M059J (cell line): ENCODE data around the gene ATP13A3. TPM values are rescaled to one million over a fixed set of nuclear protein-coding genes. Genes with fewer than 3 reads are reported as not detected.
A peak's percentile ranks its signal among the peaks of the same experiment; 100 is the strongest.

Experiments
- DNase-seq: peaks from one replicate; pipeline ENCODE4 v3.0.0-alpha.2; 2012; ENCODE audit warnings: low read depth
- total RNA-seq: library from RNA; depleted of rRNA; stranded (reverse); fragments of >200 nt; shearing (Covaris generic); gene quantifications from 2 replicates; pipeline ENCODE4 v1.2.3, GENCODE V29; 2014

ATP13A3 gene
- total RNA-seq, 1 experiment from 2014 or later, result 134 TPM

DNA sequence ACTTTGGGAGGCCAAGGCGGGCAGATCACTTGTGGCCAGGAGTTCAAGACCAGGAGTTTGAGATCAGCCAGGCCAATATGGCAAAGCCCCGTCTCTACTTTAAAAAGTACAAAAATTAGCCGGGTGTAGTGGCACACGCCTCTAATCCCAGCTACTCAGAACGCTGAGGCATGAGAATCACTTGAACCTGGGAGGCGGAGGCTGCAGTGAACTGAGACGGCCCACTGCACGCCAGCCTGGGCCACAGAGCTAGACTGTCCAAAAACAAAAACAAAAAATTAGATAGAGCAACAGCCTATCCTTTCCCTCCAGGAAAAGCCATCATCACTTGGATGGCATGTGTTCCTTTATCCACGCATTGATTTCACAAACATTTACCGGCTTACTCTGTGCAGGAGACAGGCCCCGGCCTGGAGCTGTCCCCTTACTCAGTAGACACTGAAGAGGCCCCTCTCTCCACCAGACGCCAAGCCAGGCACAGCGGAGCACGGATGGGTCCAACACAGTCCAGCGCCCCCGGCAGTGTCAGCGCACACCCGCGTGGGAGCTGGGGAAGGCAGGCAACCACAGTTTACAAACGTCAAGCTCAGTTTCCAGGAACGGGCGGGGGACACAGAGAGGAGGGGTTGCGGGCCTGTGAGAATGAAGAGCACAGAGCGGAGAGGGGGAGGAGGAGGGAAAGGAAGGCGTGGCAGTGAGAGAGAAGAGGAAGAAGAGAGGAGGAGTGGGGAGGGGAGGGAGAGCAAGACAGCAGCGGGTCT is 90.8 kb downstream of the ATP13A3 start:
- DNase-seq, result no peak

- peak; percentile 24 for DNase-seq
These were observed 91.6 kb downstream of the ATP13A3 start for GRCh38 chr3:194395212-194395611.

- no peak for DNase-seq
These were observed 94.2 kb downstream of the ATP13A3 start for GRCh38 chr3:194392576-194392975.

- no peak for DNase-seq
These were observed 96.0 kb downstream of the ATP13A3 start for GRCh38 chr3:194390835-194391234.

DNA sequence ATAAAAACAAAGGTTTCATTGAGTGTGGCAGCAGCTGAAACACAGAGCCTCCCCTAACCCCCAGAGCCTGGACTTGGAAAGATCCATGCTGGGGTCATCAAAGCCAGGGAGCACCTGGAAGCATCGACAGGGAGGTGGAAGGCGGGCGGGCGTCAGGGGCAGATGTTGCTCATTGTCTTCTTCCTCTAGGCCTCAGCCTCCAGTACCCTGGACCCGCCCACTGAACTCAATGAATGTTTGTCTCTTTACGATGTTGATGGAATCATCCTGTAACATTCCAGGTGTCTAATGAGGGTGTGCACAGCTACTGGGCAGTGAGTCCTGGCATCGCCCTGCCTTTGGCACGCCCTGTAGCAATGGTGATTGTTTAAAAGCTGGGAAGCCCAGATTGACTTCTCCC is 97.5 kb downstream of the ATP13A3 start:
- DNase-seq, result no peak

GRCh38 chr3:194387926-194388418 is 98.8 kb downstream of the ATP13A3 start:
- DNase-seq, result no peak

GRCh38 chr3:194387276-194387675 is 99.5 kb downstream of the ATP13A3 start:
- no peak for DNase-seq

GRCh38 chr3:194386648-194387047 is 100.2 kb downstream of the ATP13A3 start:
- DNase-seq, result no peak

GRCh38 chr3:194386066-194386465 is 100.7 kb downstream of the ATP13A3 start:
- DNase-seq, result no peak

DNA sequence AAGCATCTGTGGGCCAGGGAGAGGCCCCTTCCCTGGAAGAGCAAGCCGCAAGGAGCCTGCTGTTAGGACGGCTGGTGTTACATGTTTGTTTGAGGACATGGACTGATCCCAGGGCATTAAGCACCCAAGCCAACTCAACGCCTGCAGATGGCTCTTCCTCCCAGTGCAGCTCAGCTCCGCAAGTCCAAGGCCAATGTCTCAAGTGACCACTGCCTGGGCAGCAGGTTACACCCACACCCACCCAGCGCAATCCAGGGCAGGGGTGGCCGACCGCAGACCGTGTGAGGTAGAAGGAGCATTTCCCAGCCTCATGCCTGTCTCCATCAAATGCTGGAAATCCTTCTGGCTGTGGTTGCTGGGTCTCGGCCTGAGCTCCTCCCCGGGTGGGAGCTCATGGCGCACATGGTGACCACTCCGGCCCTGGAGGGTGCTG is 102.2 kb downstream of the ATP13A3 start:
- DNase-seq, result no peak

DNA sequence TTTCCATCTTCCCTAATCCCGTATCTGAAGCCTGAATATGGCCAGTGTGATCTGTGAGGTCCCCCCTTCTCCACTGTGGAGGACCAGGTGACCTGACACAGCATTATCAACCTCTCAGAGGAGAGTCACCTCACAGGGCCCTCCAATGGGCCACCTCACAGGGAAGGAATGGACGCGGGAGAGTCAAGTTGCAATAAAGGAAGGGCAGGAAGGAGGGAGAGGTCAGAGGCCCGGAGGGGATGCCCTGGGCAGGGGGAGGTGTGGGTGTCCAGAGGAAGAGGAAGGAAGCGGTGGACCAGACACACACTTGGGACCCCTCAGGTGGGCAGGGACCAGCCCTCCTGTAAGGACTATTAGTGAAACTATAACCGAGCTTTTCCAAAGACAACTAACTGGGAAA is 102.6 kb downstream of the ATP13A3 start:
- DNase-seq, result no peak

DNA sequence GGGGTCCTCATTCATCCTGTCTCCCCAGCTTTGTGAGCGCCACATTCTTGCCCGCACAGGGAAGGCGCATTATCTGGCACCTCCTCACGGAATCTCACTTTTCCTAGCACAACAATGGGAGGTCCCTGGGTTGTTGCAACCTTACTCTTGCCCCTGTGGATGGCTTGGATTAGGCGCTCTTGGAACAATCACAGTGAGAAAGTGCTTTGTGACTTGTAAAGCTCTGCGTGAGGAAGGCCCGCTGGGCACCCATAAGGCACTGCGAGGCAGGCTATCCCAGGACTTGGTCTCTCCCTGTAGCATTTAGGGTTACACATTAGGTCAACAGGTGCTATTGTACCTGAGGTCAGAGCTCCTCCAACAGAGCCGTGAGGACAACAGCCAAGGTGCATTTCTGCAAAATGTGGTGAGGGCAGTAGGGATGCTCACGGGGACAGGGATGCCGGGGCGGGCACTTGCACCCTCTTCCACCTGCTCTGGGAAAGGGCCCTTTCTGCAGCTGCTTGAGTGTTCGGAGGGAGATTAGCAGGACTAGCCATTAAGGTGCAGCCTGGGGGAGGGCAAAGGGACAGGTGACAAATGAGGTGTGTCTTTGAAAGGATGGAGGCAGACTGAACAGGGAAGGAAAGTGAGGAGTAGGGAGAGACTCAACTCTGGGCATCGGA is 103.4 kb downstream of the ATP13A3 start:
- no peak for DNase-seq

- DNase-seq, result no peak
These were observed 103.9 kb downstream of the ATP13A3 start for GRCh38 chr3:194382892-194383223.

DNA sequence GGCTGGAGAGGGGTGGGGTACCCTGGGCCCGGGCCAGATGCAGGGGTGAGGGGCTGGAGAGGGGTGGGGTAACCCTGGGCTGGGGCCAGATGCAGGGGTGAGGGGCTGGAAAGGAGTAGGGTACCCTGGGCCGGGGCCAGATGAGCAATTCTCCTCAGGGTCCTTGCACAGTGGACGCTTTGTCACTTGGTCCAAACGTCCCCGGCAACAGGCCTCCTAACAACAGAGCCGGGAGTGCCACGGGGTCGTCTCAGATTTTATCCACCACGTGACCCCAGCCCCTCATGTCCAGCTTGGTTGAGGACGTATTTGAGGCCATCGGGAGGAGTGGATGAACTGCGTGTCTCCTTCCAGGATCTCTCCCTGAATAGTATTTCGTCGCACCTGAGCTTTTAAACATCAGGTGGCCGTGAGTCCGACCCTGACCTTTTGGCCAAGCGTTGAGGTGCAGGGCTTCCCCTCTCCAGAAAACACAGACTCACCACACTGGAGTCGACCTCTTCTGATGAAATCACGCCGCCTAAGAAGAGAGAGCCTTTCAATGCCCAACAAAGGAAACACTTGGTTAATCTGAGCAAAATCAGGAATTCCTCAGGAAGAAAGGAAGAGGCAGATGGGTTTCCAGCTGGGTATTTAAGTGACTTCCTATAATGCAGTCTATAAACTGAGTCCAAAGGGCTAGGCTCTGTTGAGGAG is 104.5 kb downstream of the ATP13A3 start:
- no peak for DNase-seq

- no peak for DNase-seq
These were observed 105.3 kb downstream of the ATP13A3 start for GRCh38 chr3:194381460-194381875.

GRCh38 chr3:194380326-194380725 is 106.5 kb downstream of the ATP13A3 start:
- DNase-seq, result no peak

- DNase-seq, result no peak
These were observed 107.2 kb downstream of the ATP13A3 start for GRCh38 chr3:194379651-194380050.

DNA sequence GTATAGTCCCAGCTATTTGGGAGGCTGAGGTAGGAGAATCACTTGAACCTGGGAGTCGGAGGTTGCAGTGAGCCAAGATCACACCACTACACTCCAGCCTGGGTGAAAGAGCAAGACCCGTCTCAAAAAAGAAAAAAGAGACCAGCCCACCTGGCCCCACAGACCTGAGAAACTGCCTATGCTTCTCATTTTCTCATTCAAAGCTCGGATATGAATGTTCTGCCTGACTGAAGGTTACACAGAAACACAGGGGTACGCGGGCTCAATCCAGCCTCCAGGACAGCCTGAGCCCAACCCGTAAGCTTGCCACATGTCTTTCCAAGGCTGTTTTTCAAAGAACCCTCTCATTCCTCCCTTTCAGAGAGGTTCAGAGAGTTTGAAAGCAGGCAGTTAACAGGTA is 107.6 kb downstream of the ATP13A3 start:
- no peak for DNase-seq

DNA sequence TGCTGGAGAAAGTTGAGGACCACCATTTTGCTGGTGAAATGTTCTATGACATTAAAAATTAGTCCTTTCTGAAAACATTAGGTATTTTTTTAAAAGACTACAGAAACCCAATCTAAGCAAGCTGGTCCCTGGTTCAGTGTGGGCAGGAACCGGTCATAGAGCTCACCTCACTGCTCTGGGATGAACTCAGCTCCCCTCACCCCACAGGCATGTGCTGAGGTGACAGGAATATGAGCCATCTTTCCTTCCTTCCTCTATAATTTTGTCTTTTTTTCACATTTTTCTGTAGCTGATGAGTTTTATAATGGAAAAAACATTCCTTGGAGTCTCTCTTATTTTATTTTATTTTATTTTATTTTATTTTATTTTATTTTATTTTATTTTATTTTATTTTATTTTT is 109.1 kb downstream of the ATP13A3 start:
- no peak for DNase-seq

DNA sequence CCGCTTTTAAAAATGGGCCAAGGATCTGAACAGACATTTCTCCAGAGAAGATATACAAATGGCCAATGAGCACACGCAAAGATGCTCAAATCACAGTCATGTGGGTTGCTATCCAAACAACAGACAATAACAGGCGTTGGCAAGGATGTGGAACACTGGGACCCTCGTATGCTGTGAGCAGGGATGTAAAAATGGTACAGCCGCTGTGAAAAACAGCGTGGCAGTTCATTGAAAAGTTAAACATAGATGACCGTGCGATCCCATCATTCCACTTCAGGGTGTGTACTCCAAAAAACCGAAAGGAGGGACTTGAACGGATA is 110.6 kb downstream of the ATP13A3 start:
- no peak for DNase-seq

GRCh38 chr3:194375473-194376240 is 111.1 kb downstream of the ATP13A3 start:
- no peak for DNase-seq

GRCh38 chr3:194374935-194375334 is 111.9 kb downstream of the ATP13A3 start:
- no peak for DNase-seq
